DOHH2 (cell line): Measurements from ENCODE around the gene SMARCA4.

Source experiments
- EZH2phosphoT487 ChIP-seq: fragments of 200-600 bp; sonication (generic); IDR thresholded peaks from 2 replicates; pipeline ENCODE4 v1.6.1; 2017; ENCODE audit warnings: borderline replicate concordance, mild to moderate bottlenecking, antibody characterized with exemption, low read length, moderate library complexity, mixed read lengths
- TF ChIP-seq, protein P1 (sequence below): fragments of 200-600 bp; sonication (generic); IDR thresholded peaks from one replicate; pipeline ENCODE4 v1.5.1; 2014; ENCODE audit warnings: antibody characterized with exemption, mild to moderate bottlenecking, low read depth, low read length; ENCODE audit not compliant: poor library complexity, severe bottlenecking

DNA sequence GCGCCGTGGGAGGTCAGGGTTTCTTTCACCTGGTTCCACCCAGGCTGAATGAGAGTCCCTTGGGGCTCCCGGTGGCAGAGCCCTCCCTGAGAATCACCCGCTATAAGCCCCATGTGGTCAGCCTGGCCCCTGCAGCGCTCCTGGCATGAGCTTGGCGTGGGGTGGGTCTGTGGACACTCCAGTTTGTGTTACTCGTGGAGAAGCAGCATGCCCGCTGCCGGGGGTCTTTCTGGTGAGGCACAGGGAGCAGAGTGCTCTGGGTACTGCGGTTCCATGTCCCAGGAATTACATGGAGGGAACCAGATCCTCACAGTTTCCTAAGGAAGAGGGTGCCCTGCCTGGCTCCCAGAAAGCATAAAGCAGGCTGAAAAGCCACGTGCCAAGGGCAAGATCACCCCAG is 62.2 kb downstream of the SMARCA4 start:
- TF ChIP-seq, protein P1, sequence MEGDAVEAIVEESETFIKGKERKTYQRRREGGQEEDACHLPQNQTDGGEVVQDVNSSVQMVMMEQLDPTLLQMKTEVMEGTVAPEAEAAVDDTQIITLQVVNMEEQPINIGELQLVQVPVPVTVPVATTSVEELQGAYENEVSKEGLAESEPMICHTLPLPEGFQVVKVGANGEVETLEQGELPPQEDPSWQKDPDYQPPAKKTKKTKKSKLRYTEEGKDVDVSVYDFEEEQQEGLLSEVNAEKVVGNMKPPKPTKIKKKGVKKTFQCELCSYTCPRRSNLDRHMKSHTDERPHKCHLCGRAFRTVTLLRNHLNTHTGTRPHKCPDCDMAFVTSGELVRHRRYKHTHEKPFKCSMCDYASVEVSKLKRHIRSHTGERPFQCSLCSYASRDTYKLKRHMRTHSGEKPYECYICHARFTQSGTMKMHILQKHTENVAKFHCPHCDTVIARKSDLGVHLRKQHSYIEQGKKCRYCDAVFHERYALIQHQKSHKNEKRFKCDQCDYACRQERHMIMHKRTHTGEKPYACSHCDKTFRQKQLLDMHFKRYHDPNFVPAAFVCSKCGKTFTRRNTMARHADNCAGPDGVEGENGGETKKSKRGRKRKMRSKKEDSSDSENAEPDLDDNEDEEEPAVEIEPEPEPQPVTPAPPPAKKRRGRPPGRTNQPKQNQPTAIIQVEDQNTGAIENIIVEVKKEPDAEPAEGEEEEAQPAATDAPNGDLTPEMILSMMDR, result no peak
- no peak for TF ChIP-seq EZH2phosphoT487
